Measurements from ENCODE around the gene CAMKV. TPM values are rescaled to one million over a fixed set of nuclear protein-coding genes. Genes with fewer than 3 reads are reported as not detected.

The CAMKV gene
- total RNA-seq, 1 donor from 2014 or later, result not detected

- H3K4me3 ChIP-seq, result no peak overlapping the region
- no peaks in the 10 kb centered on the region for H3K27me3 ChIP-seq
- intact Hi-C loops (cut with DNase I), result loop anchor here (5.0 to 10.0 kb wide), 2 partner anchors 41 to 118 kb away; partner anchors contain the start of genes GMPPB and INKA1
- H3K4me1 ChIP-seq, result peaks cover 6% of the 10 kb centered on the region
- H3K36me3 ChIP-seq, result no peaks in the 10 kb centered on the region
- H3K27ac ChIP-seq, result no peak overlapping the region
- no peak for DNase-seq (ENCODE audit: extremely low spot score in 2 of 2)
- H3K9me3 ChIP-seq, result no peaks in the 10 kb centered on the region
- TF ChIP-seq CTCF (IDR thresholded peaks at IDR 0.05), result no peak
- TF ChIP-seq POLR2A (IDR thresholded peaks at IDR 0.05), result no peak
- no peak for TF ChIP-seq POLR2AphosphoS5 (IDR thresholded peaks at IDR 0.05; ENCODE audit: insufficient read depth in 1 of 2, low read depth in 1 of 2)
Measured at GRCh38 chr3:49842843-49843517, 26.7 kb downstream of the CAMKV start.

- intact Hi-C loops (cut with DNase I), result loop anchor here (5.0 to 10.0 kb wide), 2 partner anchors 40 to 117 kb away; partner anchors contain the start of genes GMPPB and INKA1
- Histone ChIP-seq H3K4me1 (peaks cover 6% of the 10 kb centered on the region), H3K27ac (no peak overlapping the region), H3K36me3 (no peaks in the 10 kb centered on the region), H3K4me3 (no peak overlapping the region), H3K27me3 (no peaks in the 10 kb centered on the region), H3K9me3 (no peaks in the 10 kb centered on the region)
- TF ChIP-seq POLR2A (IDR thresholded peaks at IDR 0.05) (no peak), POLR2AphosphoS5 (IDR thresholded peaks at IDR 0.05; ENCODE audit: insufficient read depth in 1 of 2, low read depth in 1 of 2) (no peak), CTCF (IDR thresholded peaks at IDR 0.05) (no peak)
- no peak for DNase-seq (ENCODE audit: extremely low spot score in 2 of 2)
Measured at GRCh38 chr3:49841806-49842205, 27.9 kb downstream of the CAMKV start.

- Histone ChIP-seq H3K27me3 (no peaks in the 10 kb centered on the region), H3K36me3 (no peaks in the 10 kb centered on the region), H3K9me3 (no peaks in the 10 kb centered on the region), H3K4me1 (peaks cover 6% of the 10 kb centered on the region), H3K27ac (no peak overlapping the region), H3K4me3 (no peak overlapping the region)
- TF ChIP-seq POLR2AphosphoS5 (IDR thresholded peaks at IDR 0.05; ENCODE audit: insufficient read depth in 1 of 2, low read depth in 1 of 2) (no peak), CTCF (IDR thresholded peaks at IDR 0.05) (no peak), POLR2A (IDR thresholded peaks at IDR 0.05) (no peak)
- intact Hi-C loops (cut with DNase I), result loop anchor here (5.0 to 10.0 kb wide), 2 partner anchors 39 to 116 kb away; partner anchors contain the start of genes GMPPB and INKA1
- no peak for DNase-seq (ENCODE audit: extremely low spot score in 2 of 2)
Measured at GRCh38 chr3:49841126-49841696, 28.5 kb downstream of the CAMKV start.

- DNase-seq (ENCODE audit: extremely low spot score in 2 of 2), result no peak
- Histone ChIP-seq H3K4me3 (no peak overlapping the region), H3K36me3 (no peaks in the 10 kb centered on the region), H3K27me3 (no peaks in the 10 kb centered on the region), H3K4me1 (peaks cover 6% of the 10 kb centered on the region), H3K9me3 (no peaks in the 10 kb centered on the region), H3K27ac (no peak overlapping the region)
- intact Hi-C loops (cut with DNase I), result loop anchor here (5.0 to 10.0 kb wide), 2 partner anchors 38 to 116 kb away; partner anchors contain the start of genes GMPPB and INKA1
- TF ChIP-seq POLR2AphosphoS5 (IDR thresholded peaks at IDR 0.05; ENCODE audit: insufficient read depth in 1 of 2, low read depth in 1 of 2) (no peak), CTCF (IDR thresholded peaks at IDR 0.05) (no peak), POLR2A (IDR thresholded peaks at IDR 0.05) (no peak)
Measured at GRCh38 chr3:49840388-49840787, 29.3 kb downstream of the CAMKV start.

Data from vagina (tissue), 2 donors.